Bronchial epithelial cell (primary cell): ENCODE data around the gene DLGAP3. TPM values are rescaled to one million over a fixed set of nuclear protein-coding genes. Genes with fewer than 3 reads are reported as not detected.
A peak's percentile ranks its signal among the peaks of the same experiment; 100 is the strongest.

Source experiments
- DNase-seq: peaks from one replicate; pipeline ENCODE4 v3.0.0-alpha.2; 2010; ENCODE audit warnings: low read depth
- FAIRE-seq: peaks from 2 replicates; lab custom pipeline; 2011; peaks lifted over from hg19 to GRCh38; lab: Jason Lieb, UNC
- H3K27me3 ChIP-seq: 2 replicates; pipeline ENCODE4 v1.5.1; 2011; ENCODE audit warnings: low read length; ENCODE audit not compliant: control insufficient read depth, insufficient read depth
- H3K36me3 ChIP-seq: 2 replicates; pipeline ENCODE4 v1.5.1; 2011; ENCODE audit warnings: low read length; ENCODE audit not compliant: control insufficient read depth, insufficient read depth
- H3K4me3 ChIP-seq: 2 replicates; pipeline ENCODE4 v1.5.1; 2011; ENCODE audit warnings: mild to moderate bottlenecking, low read depth, low read length, control low read depth
- total RNA-seq: library from RNA; depleted of rRNA; stranded (reverse); fragments of >200 nt; gene quantifications from 2 replicates; pipeline ENCODE4 v1.2.1, GENCODE V29; 2014
- TF ChIP-seq, protein P1 (sequence below): IDR thresholded peaks from 2 replicates; pipeline ENCODE4 v1.5.1; 2011; ENCODE audit warnings: mild to moderate bottlenecking, moderate library complexity, low read length, control low read depth, inconsistent platforms; ENCODE audit not compliant: insufficient read depth, severe bottlenecking

The DLGAP3 gene
- total RNA-seq, 1 donor from 2014 or later: not detected

DNA sequence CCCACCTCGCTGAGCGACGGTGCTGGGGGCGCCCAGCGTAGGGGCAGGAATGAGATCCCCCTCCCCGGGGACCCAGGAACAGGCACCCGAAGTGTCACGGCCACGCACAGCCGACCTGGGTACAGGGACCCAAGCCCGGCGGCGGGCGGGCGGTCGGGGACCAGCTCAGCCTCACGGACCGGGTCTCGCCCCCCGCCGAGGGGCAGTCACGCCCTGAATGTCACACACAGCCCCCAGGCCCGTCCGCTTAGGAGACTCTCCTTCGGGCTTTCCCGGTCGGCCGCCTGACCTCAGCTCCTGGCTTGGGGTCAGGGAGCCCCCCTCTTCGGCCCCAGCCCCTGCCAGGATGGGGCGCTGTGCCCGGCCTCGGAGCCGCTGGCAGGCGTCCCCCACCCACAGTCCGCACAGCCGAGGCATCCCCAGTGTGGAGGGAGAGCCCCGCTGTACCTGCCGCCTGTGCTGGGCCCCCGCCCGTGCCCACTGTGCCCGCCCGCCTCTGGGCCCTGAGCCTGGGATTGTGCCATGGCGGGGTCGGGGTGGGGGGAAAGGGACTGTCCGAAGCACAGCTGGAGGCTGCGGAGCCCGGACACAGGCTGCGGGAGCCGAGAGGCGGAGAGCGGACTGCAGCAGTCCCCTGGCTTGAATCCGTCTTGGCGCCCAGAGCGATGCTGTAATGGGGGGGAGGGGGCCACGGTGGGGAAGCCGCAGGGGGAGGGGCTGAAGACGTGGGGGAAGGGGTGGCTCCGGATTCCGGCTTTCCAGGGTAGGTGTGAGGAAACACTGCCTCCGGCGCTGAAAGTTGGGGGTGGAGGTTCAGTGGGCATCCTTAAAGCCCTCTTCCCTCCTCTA is 627 bp upstream of the DLGAP3 start:
- H3K27me3 ChIP-seq: peaks cover 29% of the 10 kb centered on the region
- DNase-seq: no peak
- H3K36me3 ChIP-seq: no peaks in the 10 kb centered on the region
- H3K4me3 ChIP-seq: no peak overlapping the region
- no peak for FAIRE-seq
- TF ChIP-seq, protein P1, sequence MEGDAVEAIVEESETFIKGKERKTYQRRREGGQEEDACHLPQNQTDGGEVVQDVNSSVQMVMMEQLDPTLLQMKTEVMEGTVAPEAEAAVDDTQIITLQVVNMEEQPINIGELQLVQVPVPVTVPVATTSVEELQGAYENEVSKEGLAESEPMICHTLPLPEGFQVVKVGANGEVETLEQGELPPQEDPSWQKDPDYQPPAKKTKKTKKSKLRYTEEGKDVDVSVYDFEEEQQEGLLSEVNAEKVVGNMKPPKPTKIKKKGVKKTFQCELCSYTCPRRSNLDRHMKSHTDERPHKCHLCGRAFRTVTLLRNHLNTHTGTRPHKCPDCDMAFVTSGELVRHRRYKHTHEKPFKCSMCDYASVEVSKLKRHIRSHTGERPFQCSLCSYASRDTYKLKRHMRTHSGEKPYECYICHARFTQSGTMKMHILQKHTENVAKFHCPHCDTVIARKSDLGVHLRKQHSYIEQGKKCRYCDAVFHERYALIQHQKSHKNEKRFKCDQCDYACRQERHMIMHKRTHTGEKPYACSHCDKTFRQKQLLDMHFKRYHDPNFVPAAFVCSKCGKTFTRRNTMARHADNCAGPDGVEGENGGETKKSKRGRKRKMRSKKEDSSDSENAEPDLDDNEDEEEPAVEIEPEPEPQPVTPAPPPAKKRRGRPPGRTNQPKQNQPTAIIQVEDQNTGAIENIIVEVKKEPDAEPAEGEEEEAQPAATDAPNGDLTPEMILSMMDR: no peak

DNA sequence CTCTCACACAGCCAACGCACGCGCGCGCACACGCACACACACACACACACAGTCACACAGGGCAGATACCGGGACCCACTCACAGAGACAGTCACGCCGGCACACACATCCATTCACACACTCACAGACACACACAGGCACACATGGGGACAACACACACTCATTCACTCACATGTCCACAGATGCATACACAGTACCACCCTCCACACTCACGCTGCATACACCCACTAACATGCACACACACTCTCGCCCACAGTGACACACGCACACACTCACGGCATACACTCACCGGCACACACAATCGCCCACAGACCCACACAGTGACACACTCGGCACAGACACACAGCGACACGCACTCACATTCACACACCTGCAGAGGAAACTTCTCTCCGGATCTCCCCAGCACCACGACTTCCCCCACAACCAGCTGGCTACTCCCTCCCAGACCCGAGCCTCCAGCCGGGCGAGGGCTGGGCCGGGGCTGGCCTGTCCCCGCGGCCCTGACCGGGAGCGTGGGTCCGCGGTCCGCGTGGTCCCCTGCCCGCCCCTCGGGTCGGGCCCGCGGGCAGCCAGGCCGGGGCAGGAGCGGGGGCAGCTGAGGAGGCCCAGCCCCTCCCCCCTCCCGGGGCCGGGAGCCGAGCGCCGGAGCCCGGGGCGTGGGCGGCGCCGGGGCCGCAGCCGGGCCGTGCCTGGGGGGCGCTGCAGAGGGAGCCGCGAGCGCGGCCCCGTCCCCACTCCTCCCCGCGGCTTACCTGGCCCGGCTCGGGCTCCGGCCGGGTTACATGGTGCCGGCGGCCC is 552 bp downstream of the DLGAP3 start:
- DNase-seq (no peak), FAIRE-seq (peak; percentile 90)
- Histone ChIP-seq H3K27me3 (peaks cover 29% of the 10 kb centered on the region), H3K4me3 (no peak overlapping the region), H3K36me3 (no peaks in the 10 kb centered on the region)
- TF ChIP-seq, protein P1: no peak

DNA sequence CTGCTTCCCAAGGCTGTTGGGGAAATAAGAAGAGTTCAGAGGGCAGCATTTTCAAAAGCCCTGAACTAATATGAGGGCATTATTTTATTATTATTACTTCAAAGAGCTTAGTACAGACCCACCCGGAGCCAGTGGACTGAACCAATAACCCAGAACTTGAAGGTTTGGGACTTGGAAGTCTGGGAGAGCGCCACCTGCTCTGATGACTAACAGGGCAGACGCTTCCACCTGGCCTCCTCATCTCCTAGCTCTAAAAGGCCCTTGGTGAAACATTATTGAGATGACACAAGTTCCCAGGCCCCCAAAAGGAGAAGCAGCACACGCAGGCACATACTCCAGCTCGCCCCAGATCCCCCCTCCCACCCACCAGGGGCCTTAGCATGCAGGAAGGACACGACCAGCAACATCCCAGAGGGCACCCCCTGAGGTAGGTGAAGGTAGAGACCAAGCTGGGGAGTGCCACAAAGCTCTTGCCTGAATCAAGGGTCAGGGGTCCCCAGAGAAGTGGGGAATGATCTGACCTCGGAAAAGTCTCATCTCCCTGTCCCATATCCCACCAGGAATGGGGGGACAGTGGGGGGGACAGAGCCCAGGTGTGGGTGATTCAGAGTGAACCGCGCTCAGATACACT is 1.3 kb downstream of the DLGAP3 start:
- DNase-seq (no peak), FAIRE-seq (no peak)
- H3K36me3 ChIP-seq: no peaks in the 10 kb centered on the region
- H3K27me3 ChIP-seq: peaks cover 29% of the 10 kb centered on the region
- H3K4me3 ChIP-seq: no peak overlapping the region
- TF ChIP-seq, protein P1: no peak

DNA sequence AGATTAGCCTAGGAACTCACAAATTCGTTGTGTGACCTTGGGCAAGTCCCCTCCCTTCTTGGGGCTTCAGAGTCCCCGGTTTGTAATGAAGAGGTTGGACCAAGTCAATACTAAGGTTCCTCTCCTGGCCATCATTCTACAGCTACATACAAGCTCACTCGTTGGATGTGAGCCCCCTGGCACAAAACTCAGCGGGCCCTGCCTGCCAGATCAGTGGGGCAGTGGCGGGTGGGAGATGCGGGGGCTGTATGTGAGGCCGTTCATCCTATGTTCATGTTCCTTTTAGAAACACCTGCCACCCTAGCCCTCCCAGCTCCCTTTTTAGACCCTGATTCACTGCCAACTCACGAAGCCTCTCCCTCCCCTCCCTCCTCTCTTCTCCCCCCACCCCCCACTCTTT is 2.1 kb downstream of the DLGAP3 start:
- H3K36me3 ChIP-seq: no peaks in the 10 kb centered on the region
- DNase-seq (no peak), FAIRE-seq (no peak)
- TF ChIP-seq, protein P1: no peak
- peaks cover 29% of the 10 kb centered on the region for H3K27me3 ChIP-seq
- H3K4me3 ChIP-seq: no peak overlapping the region

DNA sequence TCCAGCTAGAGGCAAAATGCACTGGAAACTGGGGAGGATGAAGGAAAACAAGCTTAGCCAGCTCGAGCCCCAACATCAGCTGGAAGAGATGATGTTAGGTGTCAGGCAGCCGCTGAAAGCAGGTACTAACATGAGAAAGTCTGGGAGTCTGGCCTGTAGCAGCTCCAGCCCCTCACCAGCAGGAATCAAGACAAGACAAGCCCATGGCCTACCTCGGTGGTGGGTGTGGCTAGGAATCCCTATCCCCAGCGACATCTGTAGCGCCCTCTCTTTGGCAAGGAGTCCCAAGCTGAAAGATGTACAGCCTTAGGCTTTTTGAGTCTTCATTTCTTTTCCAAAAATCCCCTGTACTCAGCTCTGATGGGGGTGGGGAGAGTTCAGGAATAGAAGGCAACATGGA is 2.6 kb downstream of the DLGAP3 start:
- DNase-seq (peak; percentile 20), FAIRE-seq (no peak)
- Histone ChIP-seq H3K27me3 (peaks cover 27% of the 10 kb centered on the region), H3K36me3 (no peaks in the 10 kb centered on the region), H3K4me3 (no peak overlapping the region)
- TF ChIP-seq, protein P1: no peak
